Muscle layer of colon (tissue), 2 donors: ENCODE data around the gene ZNF407.

Experiments used
- H3K27ac ChIP-seq: one replicate; pipeline ENCODE4 v1.7.0; 2013; ENCODE audit warnings: low read depth, mild to moderate bottlenecking, low read length, moderate library complexity
- H3K27me3 ChIP-seq, 2 donors: one replicate each; pipeline ENCODE4 v1.7.0; 2013; ENCODE audit warnings: low read length in 2 of 2, mild to moderate bottlenecking in 2 of 2; ENCODE audit not compliant: insufficient read depth in 2 of 2, control insufficient read depth in 1 of 2
- H3K36me3 ChIP-seq: one replicate; pipeline ENCODE4 v1.7.0; 2013; ENCODE audit warnings: mild to moderate bottlenecking, low read length; ENCODE audit not compliant: insufficient read depth
- H3K4me1 ChIP-seq: one replicate; pipeline ENCODE4 v1.7.0; 2013; ENCODE audit warnings: mild to moderate bottlenecking, low read length; ENCODE audit not compliant: insufficient read depth
- H3K4me3 ChIP-seq, 2 donors: one replicate each; pipeline ENCODE4 v1.7.0; 2013; ENCODE audit warnings: low read length in 2 of 2, low read depth in 1 of 2, mild to moderate bottlenecking in 1 of 2, moderate library complexity in 1 of 2
- H3K9ac ChIP-seq: one replicate; pipeline ENCODE4 v1.7.0; 2013; ENCODE audit warnings: low read length
- H3K9me3 ChIP-seq: one replicate; pipeline ENCODE4 v1.7.0; 2013; ENCODE audit warnings: mild to moderate bottlenecking, low read length
- donor health status: abdominal sarcoma.
- donor health status: Adenocarcinoma of cecum.

ZNF407 gene

GRCh38 chr18:75036917-75037688 is 439.4 kb downstream of the ZNF407 start:
- H3K4me1 ChIP-seq: peaks cover 26% of the 10 kb centered on the region
- no peaks in the 10 kb centered on the region for H3K36me3 ChIP-seq
- H3K9me3 ChIP-seq: no peaks in the 10 kb centered on the region
- no peaks in the 10 kb centered on the region for H3K27me3 ChIP-seq
- H3K4me3 ChIP-seq: no peak overlapping the region
- H3K9ac ChIP-seq: no peak overlapping the region
- H3K27ac ChIP-seq: no peak overlapping the region

- H3K4me3 ChIP-seq: no peak overlapping the region
- H3K27me3 ChIP-seq: no peaks in the 10 kb centered on the region
- H3K9ac ChIP-seq: no peak overlapping the region
- H3K4me1 ChIP-seq: peaks cover 26% of the 10 kb centered on the region
- no peak overlapping the region for H3K27ac ChIP-seq
- H3K36me3 ChIP-seq: no peaks in the 10 kb centered on the region
- H3K9me3 ChIP-seq: no peaks in the 10 kb centered on the region
Observed at GRCh38 chr18:75037689-75037955, 440.0 kb downstream of the ZNF407 start.

GRCh38 chr18:75041586-75041985 is 443.9 kb downstream of the ZNF407 start:
- Histone ChIP-seq H3K4me1 (peaks cover 7% of the 10 kb centered on the region), H3K9me3 (no peaks in the 10 kb centered on the region), H3K9ac (no peak overlapping the region), H3K27ac (no peak overlapping the region), H3K27me3 (no peaks in the 10 kb centered on the region), H3K4me3 (no peak overlapping the region), H3K36me3 (no peaks in the 10 kb centered on the region)

- no peak overlapping the region for H3K4me3 ChIP-seq
- H3K9ac ChIP-seq: no peak overlapping the region
- H3K9me3 ChIP-seq: no peaks in the 10 kb centered on the region
- H3K27ac ChIP-seq: no peak overlapping the region
- H3K27me3 ChIP-seq: no peaks in the 10 kb centered on the region
- no peaks in the 10 kb centered on the region for H3K36me3 ChIP-seq
- no peaks in the 10 kb centered on the region for H3K4me1 ChIP-seq
Observed at GRCh38 chr18:75043478-75043877, 445.8 kb downstream of the ZNF407 start.

- H3K27me3 ChIP-seq: no peaks in the 10 kb centered on the region
- H3K9ac ChIP-seq: no peak overlapping the region
- H3K27ac ChIP-seq: no peak overlapping the region
- H3K4me1 ChIP-seq: no peaks in the 10 kb centered on the region
- H3K4me3 ChIP-seq: no peak overlapping the region
- no peaks in the 10 kb centered on the region for H3K36me3 ChIP-seq
- no peaks in the 10 kb centered on the region for H3K9me3 ChIP-seq
Observed at GRCh38 chr18:75044296-75044695, 446.6 kb downstream of the ZNF407 start.

- no peak overlapping the region for H3K9ac ChIP-seq
Observed at GRCh38 chr18:75044791-75045190, 447.1 kb downstream of the ZNF407 start.

GRCh38 chr18:75045272-75045671 is 447.6 kb downstream of the ZNF407 start:
- H3K9me3 ChIP-seq: no peaks in the 10 kb centered on the region
- H3K4me3 ChIP-seq: no peak overlapping the region
- H3K27ac ChIP-seq: no peak overlapping the region
- no peaks in the 10 kb centered on the region for H3K36me3 ChIP-seq
- no peaks in the 10 kb centered on the region for H3K4me1 ChIP-seq
- H3K27me3 ChIP-seq: no peaks in the 10 kb centered on the region
- no peak overlapping the region for H3K9ac ChIP-seq

More at GRCh38 chr18:75044791-75045190, 447.1 kb downstream of the ZNF407 start:
- no peak overlapping the region for H3K4me3 ChIP-seq
- H3K36me3 ChIP-seq: no peaks in the 10 kb centered on the region
- no peaks in the 10 kb centered on the region for H3K9me3 ChIP-seq
- H3K27me3 ChIP-seq: no peaks in the 10 kb centered on the region
- no peaks in the 10 kb centered on the region for H3K4me1 ChIP-seq
- H3K27ac ChIP-seq: no peak overlapping the region

- Histone ChIP-seq H3K36me3 (no peaks in the 10 kb centered on the region), H3K9me3 (no peaks in the 10 kb centered on the region), H3K27ac (no peak overlapping the region), H3K4me1 (no peaks in the 10 kb centered on the region), H3K27me3 (no peaks in the 10 kb centered on the region), H3K4me3 (no peak overlapping the region), H3K9ac (no peak overlapping the region)
Observed at GRCh38 chr18:75047240-75047961, 449.7 kb downstream of the ZNF407 start.

GRCh38 chr18:75048776-75049454 is 451.2 kb downstream of the ZNF407 start:
- Histone ChIP-seq H3K27me3 (no peaks in the 10 kb centered on the region), H3K27ac (no peak overlapping the region), H3K36me3 (no peaks in the 10 kb centered on the region)

GRCh38 chr18:75049455-75049789 is 451.8 kb downstream of the ZNF407 start:
- Histone ChIP-seq H3K27ac (no peak overlapping the region), H3K36me3 (no peaks in the 10 kb centered on the region), H3K9ac (no peak overlapping the region), H3K27me3 (no peaks in the 10 kb centered on the region), H3K4me1 (no peaks in the 10 kb centered on the region), H3K4me3 (no peak overlapping the region), H3K9me3 (no peaks in the 10 kb centered on the region)

More at GRCh38 chr18:75048776-75049454, 451.2 kb downstream of the ZNF407 start:
- Histone ChIP-seq H3K9ac (no peak overlapping the region), H3K9me3 (no peaks in the 10 kb centered on the region), H3K4me1 (no peaks in the 10 kb centered on the region), H3K4me3 (no peak overlapping the region)

- no peaks in the 10 kb centered on the region for H3K4me1 ChIP-seq
- no peak overlapping the region for H3K27ac ChIP-seq
Observed at GRCh38 chr18:75051757-75052156, 454.1 kb downstream of the ZNF407 start.

More at GRCh38 chr18:75051757-75052156, 454.1 kb downstream of the ZNF407 start:
- no peak overlapping the region for H3K9ac ChIP-seq
- no peaks in the 10 kb centered on the region for H3K27me3 ChIP-seq
- no peaks in the 10 kb centered on the region for H3K36me3 ChIP-seq
- no peak overlapping the region for H3K4me3 ChIP-seq
- H3K9me3 ChIP-seq: no peaks in the 10 kb centered on the region
